Smooth muscle cell (in vitro differentiated cells): ENCODE results near the gene ENHO. TPM values are rescaled to one million over a fixed set of nuclear protein-coding genes. Genes with fewer than 3 reads are reported as not detected.

Experiments
- DNase-seq: peaks from one replicate; lab custom pipeline; 2025; ENCODE audit not compliant: unreplicated experiment; lab: John Stamatoyannopoulos, UW
- H2AFZ ChIP-seq: fragments of 200-600 bp; sonication (generic); 2 replicates; pipeline ENCODE4 v1.6.0; 2016; ENCODE audit warnings: antibody characterized with exemption, low read depth, mild to moderate bottlenecking
- H3F3A ChIP-seq: fragments of 200-600 bp; sonication (generic); 2 replicates; pipeline ENCODE4 v1.6.0; 2017; ENCODE audit warnings: antibody characterized with exemption, low read depth
- H3K27ac ChIP-seq: fragments of 200-600 bp; sonication (generic); 2 replicates; pipeline ENCODE4 v1.5.1; 2016; ENCODE audit warnings: low read depth, mild to moderate bottlenecking
- H3K27me3 ChIP-seq: fragments of 200-600 bp; sonication (generic); 2 replicates; pipeline ENCODE4 v1.6.1; 2016; ENCODE audit warnings: low read depth, mild to moderate bottlenecking
- H3K36me3 ChIP-seq: fragments of 200-600 bp; sonication (generic); 2 replicates; pipeline ENCODE4 v1.5.1; 2016; ENCODE audit warnings: low read depth
- H3K4me1 ChIP-seq: fragments of 200-600 bp; sonication (generic); 2 replicates; pipeline ENCODE4 v1.5.1; 2016; ENCODE audit warnings: low read depth
- H3K4me2 ChIP-seq: fragments of 200-600 bp; sonication (generic); 2 replicates; pipeline ENCODE4 v1.6.0; 2016; ENCODE audit warnings: mild to moderate bottlenecking
- H3K4me3 ChIP-seq: fragments of 200-600 bp; sonication (generic); 2 replicates; pipeline ENCODE4 v1.5.1; 2016; ENCODE audit warnings: mild to moderate bottlenecking
- H3K79me2 ChIP-seq: fragments of 200-600 bp; sonication (generic); 2 replicates; pipeline ENCODE4 v1.6.0; 2016; ENCODE audit warnings: low read depth, mild to moderate bottlenecking
- H3K9ac ChIP-seq: fragments of 200-600 bp; sonication (generic); 2 replicates; pipeline ENCODE4 v1.6.0; 2016; ENCODE audit warnings: low read depth
- H3K9me3 ChIP-seq: fragments of 200-600 bp; sonication (generic); replicated peaks from 2 replicates; pipeline ENCODE4 v1.5.1; 2016; ENCODE audit warnings: low read depth
- H4K20me1 ChIP-seq: fragments of 200-600 bp; sonication (generic); 2 replicates; pipeline ENCODE4 v1.6.0; 2016; ENCODE audit warnings: low read depth
- CTCF ChIP-seq: fragments of 200-600 bp; sonication (generic); IDR thresholded peaks from 2 replicates; pipeline ENCODE4 v1.5.1; 2017; ENCODE audit warnings: borderline replicate concordance, mild to moderate bottlenecking, antibody characterized with exemption; ENCODE audit not compliant: insufficient read depth, poor library complexity, severe bottlenecking
- WGBS: methylation state at CpG from one replicate; pipeline ENCODE4 v1.1.7; 2016; ENCODE audit warnings: low lambda C conversion rate; 5-methylcytosine and 5-hydroxymethylcytosine counted together
- polyA plus RNA-seq: library from polyadenylated mRNA; unstranded; fragments of >200 nt; fragmentation: Nextera tagmentation; extraction: Ambion mirVana; gene quantifications from 2 replicates; pipeline ENCODE4 v1.2.1, GENCODE V29; 2016
- total RNA-seq: library from RNA; depleted of rRNA; stranded (reverse); fragments of >200 nt; gene quantifications from 2 replicates; pipeline ENCODE4 v1.2.3, GENCODE V29; 2014

ENHO gene
- total and polyA plus RNA-seq, 2 experiments from 2014 or later: 0.97 TPM; not detected in 1

GRCh38 chr9:34502471-34502870 is 20.3 kb downstream of the ENHO start:
- TF ChIP-seq CTCF: no peak
- Histone ChIP-seq H3K4me2 (no peak overlapping the region), H3K4me1 (no peaks in the 10 kb centered on the region), H4K20me1 (no peaks in the 10 kb centered on the region), H3K36me3 (no peaks in the 10 kb centered on the region), H3K27ac (no peak overlapping the region), H3F3A (no peaks in the 10 kb centered on the region), H3K4me3 (no peak overlapping the region), H3K79me2 (no peaks in the 10 kb centered on the region), H3K9ac (no peak overlapping the region), H2AFZ (no peak overlapping the region), H3K27me3 (peaks cover 11% of the 10 kb centered on the region), H3K9me3 (no peaks in the 10 kb centered on the region)
- 76% methylated on average over 10 of the region's 10 CpGs for WGBS
- DNase-seq: no peak

GRCh38 chr9:34501889-34502425 is 20.8 kb downstream of the ENHO start:
- Histone ChIP-seq H4K20me1 (no peaks in the 10 kb centered on the region), H3K79me2 (no peaks in the 10 kb centered on the region), H3K9ac (no peak overlapping the region), H3K9me3 (no peaks in the 10 kb centered on the region), H3K4me1 (no peaks in the 10 kb centered on the region), H3F3A (no peaks in the 10 kb centered on the region), H2AFZ (no peak overlapping the region), H3K36me3 (no peaks in the 10 kb centered on the region), H3K4me3 (no peak overlapping the region), H3K4me2 (no peak overlapping the region), H3K27ac (no peak overlapping the region), H3K27me3 (peaks cover 13% of the 10 kb centered on the region)
- no peak for DNase-seq
- WGBS: 76% methylated on average over 5 of the region's 5 CpGs
- TF ChIP-seq CTCF: no peak

GRCh38 chr9:34501372-34501771 is 21.4 kb downstream of the ENHO start:
- H3K79me2 ChIP-seq: no peaks in the 10 kb centered on the region
- H2AFZ ChIP-seq: no peak overlapping the region
- no peak overlapping the region for H3K9ac ChIP-seq
- WGBS: 88% methylated on average over 2 of the region's 2 CpGs
- H3K27ac ChIP-seq: no peak overlapping the region
- H3K4me1 ChIP-seq: no peaks in the 10 kb centered on the region
- no peaks in the 10 kb centered on the region for H3K9me3 ChIP-seq
- H3K4me3 ChIP-seq: no peak overlapping the region
- DNase-seq: no peak
- no peaks in the 10 kb centered on the region for H3F3A ChIP-seq
- H3K4me2 ChIP-seq: no peak overlapping the region
- H4K20me1 ChIP-seq: no peaks in the 10 kb centered on the region
- H3K27me3 ChIP-seq: peaks cover 13% of the 10 kb centered on the region
- no peak for TF ChIP-seq CTCF
- no peaks in the 10 kb centered on the region for H3K36me3 ChIP-seq

- 8% methylated on average over 6 of the region's 6 CpGs for WGBS
- Histone ChIP-seq H3K4me1 (no peaks in the 10 kb centered on the region), H3K9ac (no peak overlapping the region), H4K20me1 (no peaks in the 10 kb centered on the region), H2AFZ (no peak overlapping the region), H3K9me3 (no peaks in the 10 kb centered on the region), H3K79me2 (no peaks in the 10 kb centered on the region), H3K27ac (no peak overlapping the region), H3K4me2 (no peak overlapping the region), H3F3A (no peaks in the 10 kb centered on the region), H3K4me3 (no peak overlapping the region), H3K36me3 (no peaks in the 10 kb centered on the region), H3K27me3 (peaks cover 13% of the 10 kb centered on the region)
- peak; percentile 26 for DNase-seq
- TF ChIP-seq CTCF: peak; percentile 98
Measured at GRCh38 chr9:34500623-34501267, 22.0 kb downstream of the ENHO start.
